MCF 10A (cell line): ENCODE data around the gene VPS11. TPM values are rescaled to one million over a fixed set of nuclear protein-coding genes. Genes with fewer than 3 reads are reported as not detected.

Experiments used
- BruUV-seq: library from RNA; stranded (reverse); fragments of 400-500 nt; replicated peaks from 2 replicates; lab custom pipeline; 2021; lab: Mats Ljungman, UMichigan
- CTCF ChIA-PET: fragments of 300-600 bp; sonication (Branson Sonifier 250); formaldehyde crosslinking; extraction: SDS; loops from one replicate; lab custom pipeline; 2021; ENCODE audit warnings: antibody characterized with exemption, inconsistent platforms; lab: Yijun Ruan, JAX
- POLR2A ChIA-PET: fragments of 300-600, 350-650 bp; sonication (Branson Sonifier 250); formaldehyde crosslinking; extraction: SDS; loops from one replicate; lab custom pipeline; 2020; ENCODE audit warnings: antibody characterized with exemption, inconsistent platforms; lab: Yijun Ruan, JAX
- DNase-seq: peaks from one replicate; pipeline ENCODE4 v3.0.0-alpha.2; 2018; ENCODE audit not compliant: unreplicated experiment
- H3K27ac Mint-ChIP-seq: one replicate; pipeline ENCODE4 v1.8.0; 2022; ENCODE audit warnings: mild to moderate bottlenecking, low read depth, mixed read lengths; ENCODE audit not compliant: unreplicated experiment
- H3K27me3 Mint-ChIP-seq: one replicate; pipeline ENCODE4 v1.8.0; 2022; ENCODE audit warnings: mixed read lengths; ENCODE audit not compliant: insufficient read depth, unreplicated experiment
- H3K36me3 Mint-ChIP-seq: one replicate; pipeline ENCODE4 v1.8.0; 2022; ENCODE audit warnings: mild to moderate bottlenecking, moderate library complexity, mixed read lengths; ENCODE audit not compliant: insufficient read depth, unreplicated experiment
- H3K4me1 Mint-ChIP-seq: one replicate; pipeline ENCODE4 v1.8.0; 2022; ENCODE audit warnings: mixed read lengths; ENCODE audit not compliant: insufficient read depth, unreplicated experiment
- H3K4me3 Mint-ChIP-seq: one replicate; pipeline ENCODE4 v1.8.0; 2022; ENCODE audit warnings: mild to moderate bottlenecking, moderate library complexity, mixed read lengths; ENCODE audit not compliant: unreplicated experiment
- H3K9me3 Mint-ChIP-seq: one replicate; pipeline ENCODE4 v1.8.0; 2022; ENCODE audit warnings: mixed read lengths; ENCODE audit not compliant: unreplicated experiment
- CTCF ChIP-seq: fragments of 200-600 bp; IDR thresholded peaks from one replicate; pipeline ENCODE4 v1.8.0; 2022; ENCODE audit warnings: antibody characterized with exemption, mild to moderate bottlenecking; ENCODE audit not compliant: unreplicated experiment
- intact Hi-C: fragments of 100-400 bp; cut with micrococcal nuclease; formaldehyde crosslinking; loops from 2 replicates; pipeline ENCODE4 v1.14.1; 2022
- total RNA-seq: library from RNA; stranded (reverse); gene quantifications from 2 replicates; pipeline ENCODE4 v1.2.3, GENCODE V29; 2022

VPS11 gene
- total RNA-seq, 1 experiment from 2014 or later, result 16.2 TPM

GRCh38 chr11:119029340-119030028 is 38.1 kb upstream of the VPS11 start:
- H3K27ac Mint-ChIP-seq, result peak overlapping the region; percentile 70
- H3K9me3 Mint-ChIP-seq, result no peaks in the 10 kb centered on the region
- ChIA-PET POLR2A (interaction anchor here (0.6 to 4.6 kb wide), 10 partner anchors 11 to 594 kb away, joined by 3 to 65 read pairs (median 6); partner anchors contain the start of genes CENATAC, DPAGT1, HMBS and RPS25), CTCF (interaction anchor here (0.6 kb wide), 1 partner anchor 122 kb away, joined by 4 read pairs; no protein-coding TSS in a partner anchor)
- DNase-seq, result no peak
- peaks cover 8% of the 10 kb centered on the region for H3K36me3 Mint-ChIP-seq
- H3K4me3 Mint-ChIP-seq, result peak overlapping the region; percentile 75
- intact Hi-C loops, result loop anchor here (2.0 kb wide), 1 partner anchor 27 kb away; the partner anchor contains the start of gene HYOU1
- H3K27me3 Mint-ChIP-seq, result no peaks in the 10 kb centered on the region
- TSS peak; percentile 22 for BruUV-seq
- no peak for TF ChIP-seq CTCF
- peaks cover 15% of the 10 kb centered on the region for H3K4me1 Mint-ChIP-seq

GRCh38 chr11:119030029-119030328 is 37.6 kb upstream of the VPS11 start:
- H3K27me3 Mint-ChIP-seq, result no peaks in the 10 kb centered on the region
- H3K4me1 Mint-ChIP-seq, result peaks cover 15% of the 10 kb centered on the region
- peak overlapping the region; percentile 70 for H3K27ac Mint-ChIP-seq
- ChIA-PET POLR2A (interaction anchor here (0.6 to 4.6 kb wide), 11 partner anchors 12 to 595 kb away, joined by 3 to 65 read pairs (median 6); partner anchors contain the start of genes CENATAC, DPAGT1, HMBS and RPS25), CTCF (interaction anchor here (0.6 to 2.2 kb wide), 3 partner anchors 11 to 122 kb away, joined by 4 to 6 read pairs (median 5); partner anchors contain the start of genes RPS25 and TRAPPC4)
- BruUV-seq, result no TSS peak
- no peak for TF ChIP-seq CTCF
- H3K36me3 Mint-ChIP-seq, result peaks cover 8% of the 10 kb centered on the region
- intact Hi-C loops, result loop anchor here (2.0 kb wide), 1 partner anchor 27 kb away; the partner anchor contains the start of gene HYOU1
- peak overlapping the region; percentile 75 for H3K4me3 Mint-ChIP-seq
- H3K9me3 Mint-ChIP-seq, result no peaks in the 10 kb centered on the region
- no peak for DNase-seq

GRCh38 chr11:119030329-119031047 is 37.1 kb upstream of the VPS11 start, which contains the start of gene SLC37A4:
TSS of gene SLC37A4 (minus strand) at chr11:119030877.
- DNase-seq, result peak; percentile 97
- peaks cover 8% of the 10 kb centered on the region for H3K36me3 Mint-ChIP-seq
- H3K4me1 Mint-ChIP-seq, result peaks cover 15% of the 10 kb centered on the region
- H3K9me3 Mint-ChIP-seq, result no peaks in the 10 kb centered on the region
- BruUV-seq, result no TSS peak
- H3K4me3 Mint-ChIP-seq, result peak within 1 kb of the TSS; percentile 75
- no peaks in the 10 kb centered on the region for H3K27me3 Mint-ChIP-seq
- intact Hi-C loops, result loop anchor here (2.0 kb wide), 1 partner anchor 26 kb away; the partner anchor contains the start of gene HYOU1
- CTCF ChIA-PET, result interaction anchor here (0.5 to 2.2 kb wide), 5 partner anchors 10 to 926 kb away, joined by 3 to 7 read pairs (median 6); partner anchors contain the start of genes RPS25 and TRAPPC4
- peak; percentile 71 for TF ChIP-seq CTCF
- H3K27ac Mint-ChIP-seq, result peak within 1 kb of the TSS; percentile 70
- POLR2A ChIA-PET, result interaction anchor here (0.5 to 4.6 kb wide), 13 partner anchors 12 to 595 kb away, joined by 3 to 65 read pairs (median 6); partner anchors contain the start of genes C2CD2L, CENATAC, DPAGT1 and HMBS
